SK-N-SH treated with all-trans-retinoic acid at 6 μM for 48 hours (cell line): ENCODE measurements around the gene ELFN2.

ENCODE experiments used
- ATAC-seq: fragments of 200-7000 bp; cut with Tn5 transposase; 3 replicates; pipeline ENCODE4 v1.9.1; 2020; ENCODE audit warnings: mild to moderate bottlenecking, moderate library complexity
- ARNTL ChIP-seq: fragments of 450-650 bp; formaldehyde crosslinking; IDR thresholded peaks from 2 replicates; pipeline ENCODE4 v1.5.0; 2020; ENCODE audit warnings: low read depth, mild to moderate bottlenecking, moderate library complexity, borderline replicate concordance
- BACH2 ChIP-seq: fragments of 250-450 bp; sonication (Bioruptor Pico); IDR thresholded peaks from 2 replicates; pipeline ENCODE4 v1.9.0; 2021; ENCODE audit warnings: mild to moderate bottlenecking, borderline replicate concordance
- CSDC2 ChIP-seq: fragments of 250-450 bp; sonication (Bioruptor Pico); IDR thresholded peaks from 2 replicates; pipeline ENCODE4 v1.5.0; 2020; ENCODE audit warnings: mild to moderate bottlenecking, moderate library complexity
- CSRNP3 ChIP-seq: fragments of 250-450 bp; sonication (Bioruptor Pico); IDR thresholded peaks from 2 replicates; pipeline ENCODE4 v1.5.1; 2021; ENCODE audit warnings: mild to moderate bottlenecking, moderate library complexity
- GLIS3 ChIP-seq: fragments of 250-450 bp; sonication (Bioruptor Pico); IDR thresholded peaks from 2 replicates; pipeline ENCODE4 v1.5.0; 2020; ENCODE audit warnings: mild to moderate bottlenecking, moderate library complexity
- ISL1 ChIP-seq: fragments of 250-450 bp; sonication (Bioruptor Pico); IDR thresholded peaks from 2 replicates; pipeline ENCODE4 v2.1.2; 2022; ENCODE audit warnings: mild to moderate bottlenecking, moderate library complexity
- PATZ1 ChIP-seq: fragments of 250-450 bp; sonication (Bioruptor Pico); IDR thresholded peaks from 2 replicates; pipeline ENCODE4 v1.8.0; 2020; ENCODE audit warnings: mild to moderate bottlenecking, moderate library complexity, borderline replicate concordance
- POU6F1 ChIP-seq: fragments of 250-450 bp; sonication (Bioruptor Pico); IDR thresholded peaks from 2 replicates; pipeline ENCODE4 v1.8.0; 2021; ENCODE audit warnings: low read depth, mild to moderate bottlenecking, moderate library complexity, borderline replicate concordance
- RARB ChIP-seq: fragments of 250-450 bp; sonication (Bioruptor Pico); IDR thresholded peaks from 2 replicates; pipeline ENCODE4 v1.8.0; 2021; ENCODE audit warnings: mild to moderate bottlenecking, moderate library complexity
- SNAI2 ChIP-seq: fragments of 250-450 bp; sonication (Bioruptor Pico); IDR thresholded peaks from 2 replicates; pipeline ENCODE4 v1.5.0; 2020; ENCODE audit warnings: mild to moderate bottlenecking, moderate library complexity
- TCF4 ChIP-seq: fragments of 250-450 bp; sonication (Bioruptor Pico); IDR thresholded peaks from 2 replicates; pipeline ENCODE4 v1.8.0; 2021; ENCODE audit warnings: mild to moderate bottlenecking, moderate library complexity, borderline replicate concordance
- TOX ChIP-seq: fragments of 250-450 bp; sonication (Bioruptor Pico); IDR thresholded peaks from 2 replicates; pipeline ENCODE4 v1.8.0; 2021; ENCODE audit warnings: mild to moderate bottlenecking, moderate library complexity, borderline replicate concordance
- TSHZ2 ChIP-seq: fragments of 250-450 bp; sonication (Bioruptor Pico); IDR thresholded peaks from 2 replicates; pipeline ENCODE4 v1.5.0; 2020; ENCODE audit warnings: mild to moderate bottlenecking, moderate library complexity
- ZFP3 ChIP-seq: fragments of 250-450 bp; sonication (Bioruptor Pico); IDR thresholded peaks from 2 replicates; pipeline ENCODE4 v1.5.0; 2020; ENCODE audit warnings: mild to moderate bottlenecking, moderate library complexity
- ZFP30 ChIP-seq: fragments of 450-650 bp; formaldehyde crosslinking; IDR thresholded peaks from 2 replicates; pipeline ENCODE4 v1.5.0; 2022; ENCODE audit warnings: mild to moderate bottlenecking, moderate library complexity
- ZNF565 ChIP-seq: fragments of 450-650 bp; formaldehyde crosslinking; conservative IDR thresholded peaks from 2 replicates; pipeline ENCODE4 v1.5.0; 2020; ENCODE audit warnings: low read depth, mild to moderate bottlenecking, moderate library complexity
- ZNF70 ChIP-seq: fragments of 450-650 bp; formaldehyde crosslinking; IDR thresholded peaks from 2 replicates; pipeline ENCODE4 v1.5.0; 2020; ENCODE audit warnings: mild to moderate bottlenecking, moderate library complexity
- ZNF8 ChIP-seq: fragments of 450-650 bp; formaldehyde crosslinking; IDR thresholded peaks from 2 replicates; pipeline ENCODE4 v1.5.0; 2020; ENCODE audit warnings: mild to moderate bottlenecking, moderate library complexity

ELFN2 gene

GRCh38 chr22:37409031-37409430 is 18.2 kb downstream of the ELFN2 start:
- no peak for TF ChIP-seq ARNTL (CRISPR knock-in tag)
- TF ChIP-seq ZNF565 (CRISPR knock-in tag), result no peak
- no peak for TF ChIP-seq SNAI2 (CRISPR knock-in tag)
- no peak for TF ChIP-seq ISL1 (CRISPR knock-in tag)
- no peak for TF ChIP-seq CSDC2
- TF ChIP-seq ZFP30, result no peak
- TF ChIP-seq TCF4, result no peak
- no peak for TF ChIP-seq RARB (CRISPR knock-in tag)
- no peak for TF ChIP-seq GLIS3
- no peak for TF ChIP-seq ZFP3 (CRISPR knock-in tag)
- ATAC-seq, result no peak

- ATAC-seq, result no peak
- TF ChIP-seq GLIS3 (no peak), SNAI2 (CRISPR knock-in tag) (no peak), TCF4 (no peak)
Measured at GRCh38 chr22:37407856-37408255, 19.4 kb downstream of the ELFN2 start.

GRCh38 chr22:37406441-37407235 is 20.6 kb downstream of the ELFN2 start:
- no peak for TF ChIP-seq CSRNP3 (CRISPR knock-in tag)
- no peak for TF ChIP-seq ZNF565 (CRISPR knock-in tag)
- TF ChIP-seq TOX (CRISPR knock-in tag), result no peak
- no peak for TF ChIP-seq ZFP3 (CRISPR knock-in tag)
- TF ChIP-seq ISL1 (CRISPR knock-in tag), result no peak
- no peak for TF ChIP-seq ARNTL (CRISPR knock-in tag)
- no peak for TF ChIP-seq PATZ1 (CRISPR knock-in tag)
- no peak for TF ChIP-seq TSHZ2 (CRISPR knock-in tag)
- TF ChIP-seq ZNF70 (CRISPR knock-in tag), result no peak
- no peak for TF ChIP-seq SNAI2 (CRISPR knock-in tag)
- no peak for TF ChIP-seq CSDC2
- TF ChIP-seq TCF4, result no peak
- TF ChIP-seq BACH2 (CRISPR knock-in tag), result no peak
- no peak for TF ChIP-seq ZFP30
- TF ChIP-seq RARB (CRISPR knock-in tag), result no peak
- TF ChIP-seq ZNF8 (CRISPR knock-in tag), result no peak
- ATAC-seq, result no peak

GRCh38 chr22:37404091-37404490 is 23.2 kb downstream of the ELFN2 start:
- ATAC-seq, result no peak
- TF ChIP-seq ZFP3 (CRISPR knock-in tag), result no peak
- TF ChIP-seq PATZ1 (CRISPR knock-in tag), result no peak
- no peak for TF ChIP-seq POU6F1 (CRISPR knock-in tag)
- TF ChIP-seq ISL1 (CRISPR knock-in tag), result no peak
- no peak for TF ChIP-seq ZNF565 (CRISPR knock-in tag)
- no peak for TF ChIP-seq ARNTL (CRISPR knock-in tag)
- TF ChIP-seq CSDC2, result no peak
- TF ChIP-seq, all 23 proteins: peak for 0
